Suprapubic skin (tissue), 4 donors: ENCODE data around the gene OLR1. TPM values are rescaled to one million over a fixed set of nuclear protein-coding genes. Genes with fewer than 3 reads are reported as not detected.

Experiments
- DNase-seq, 2 donors: peaks; one replicate each; pipeline ENCODE4 v3.0.0-alpha.2; 2019; ENCODE audit warnings: low spot score in 2 of 2
- H3K27ac ChIP-seq: fragments of 200-600 bp; sonication (generic); one replicate; pipeline ENCODE4 v1.5.1; 2019
- H3K27me3 ChIP-seq: fragments of 200-600 bp; sonication (generic); one replicate; pipeline ENCODE4 v1.5.1; 2019
- H3K36me3 ChIP-seq: fragments of 200-600 bp; sonication (generic); one replicate; pipeline ENCODE4 v1.5.1; 2019
- H3K4me1 ChIP-seq: fragments of 200-600 bp; sonication (generic); one replicate; pipeline ENCODE4 v1.5.1; 2019
- H3K4me3 ChIP-seq: fragments of 200-600 bp; sonication (generic); one replicate; pipeline ENCODE4 v1.5.1; 2019; ENCODE audit warnings: mild to moderate bottlenecking
- H3K9me3 ChIP-seq: fragments of 200-600 bp; sonication (generic); one replicate; pipeline ENCODE4 v1.5.1; 2019
- EP300 ChIP-seq: sonication (generic); formaldehyde crosslinking; IDR thresholded peaks from one replicate; pipeline ENCODE4 v1.6.1; 2017; ENCODE audit warnings: antibody characterized with exemption
- POLR2A ChIP-seq, 2 donors: fragments of 450-650 bp; IDR thresholded peaks; one replicate each; pipeline ENCODE4 v1.6.1; 2017; ENCODE audit warnings: antibody characterized with exemption in 2 of 2, mild to moderate bottlenecking in 2 of 2, moderate library complexity in 2 of 2
- POLR2AphosphoS5 ChIP-seq, 3 donors: sonication (generic); formaldehyde crosslinking; IDR thresholded peaks; one replicate each; pipeline ENCODE4 v1.6.1; 2017; ENCODE audit warnings: antibody characterized with exemption in 3 of 3
- WGBS: methylation state at CpG from one replicate; pipeline ENCODE4 v1.1.5; 2018; 5-methylcytosine and 5-hydroxymethylcytosine counted together
- total RNA-seq, 4 donors: library from RNA; depleted of rRNA; stranded (reverse); fragments of >200 nt; gene quantifications; one replicate each; pipeline ENCODE4 v1.1.0, GENCODE V29; 2016
- TF ChIP-seq, protein P1 (sequence below), 2 donors: fragments of 200-600 bp in 1 of 2; fragments of 450-650 bp in 1 of 2; sonication (generic) in 1 of 2; IDR thresholded peaks; one replicate each; pipeline ENCODE4 v1.5.1; 2016 to 2019; ENCODE audit warnings: antibody characterized with exemption in 2 of 2, mild to moderate bottlenecking in 1 of 2, moderate library complexity in 1 of 2

OLR1 gene
- total RNA-seq, 4 donors from 2014 or later, result not detected

DNA sequence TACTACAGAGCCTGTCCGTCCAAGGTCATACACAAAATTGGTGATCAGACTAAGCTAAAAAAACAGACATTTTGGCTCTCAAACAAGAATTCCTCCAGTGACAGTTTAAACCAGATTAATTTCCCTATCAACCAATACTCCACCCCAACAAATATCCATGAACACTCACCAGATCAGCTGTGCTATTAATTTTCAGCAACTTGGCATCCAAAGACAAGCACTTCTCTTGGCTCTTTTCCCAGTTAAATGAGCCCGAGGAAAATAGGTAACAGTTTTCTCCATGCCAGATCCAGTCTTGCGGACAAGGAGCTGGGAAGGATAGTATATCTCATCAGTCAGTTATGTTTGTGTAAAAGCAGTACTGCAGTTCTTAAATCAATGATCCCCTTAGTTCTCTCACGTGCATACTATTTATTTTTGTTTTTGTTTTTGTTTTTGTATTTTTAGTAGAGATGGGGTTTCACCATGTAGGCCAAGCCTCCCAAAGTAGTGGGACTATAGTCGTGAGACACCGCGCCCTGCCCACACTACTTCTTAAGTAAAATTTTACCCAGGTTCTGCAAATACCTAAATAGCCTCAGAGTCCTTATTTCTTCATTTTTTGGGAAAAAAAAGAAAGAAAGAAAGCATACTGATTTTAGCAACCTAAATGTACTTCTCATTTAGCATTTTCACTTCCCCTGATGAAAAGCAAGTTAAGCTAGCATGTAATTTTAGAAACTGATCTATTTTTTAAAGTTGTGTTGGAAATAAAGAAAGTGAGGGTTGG, 11.1 kb downstream of the OLR1 start:
- DNase-seq, result no peak

DNA sequence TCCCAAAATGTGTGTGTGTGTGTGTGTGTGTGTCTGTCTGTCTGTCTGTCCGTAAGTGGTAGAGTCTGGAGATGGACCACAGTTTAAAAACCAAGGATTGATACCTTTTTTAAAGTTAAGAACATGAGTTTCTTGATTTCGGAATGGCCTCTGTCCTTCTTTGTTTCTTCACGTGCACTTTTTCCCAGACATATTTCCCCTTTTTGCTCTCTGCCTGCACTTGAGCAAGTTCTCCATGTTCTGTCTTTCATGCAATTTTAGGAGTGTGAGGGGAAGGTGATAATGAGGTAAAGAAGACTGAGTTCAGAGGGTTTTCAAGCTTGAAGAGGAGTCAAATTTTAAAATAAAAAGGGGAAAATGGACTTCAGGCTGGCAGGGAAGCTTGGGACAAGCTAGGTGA, 12.7 kb downstream of the OLR1 start:
- no peak overlapping the region for H3K27ac ChIP-seq
- H3K36me3 ChIP-seq, result no peaks in the 10 kb centered on the region
- H3K9me3 ChIP-seq, result no peaks in the 10 kb centered on the region
- no peaks in the 10 kb centered on the region for H3K27me3 ChIP-seq
- TF ChIP-seq, protein P1, sequence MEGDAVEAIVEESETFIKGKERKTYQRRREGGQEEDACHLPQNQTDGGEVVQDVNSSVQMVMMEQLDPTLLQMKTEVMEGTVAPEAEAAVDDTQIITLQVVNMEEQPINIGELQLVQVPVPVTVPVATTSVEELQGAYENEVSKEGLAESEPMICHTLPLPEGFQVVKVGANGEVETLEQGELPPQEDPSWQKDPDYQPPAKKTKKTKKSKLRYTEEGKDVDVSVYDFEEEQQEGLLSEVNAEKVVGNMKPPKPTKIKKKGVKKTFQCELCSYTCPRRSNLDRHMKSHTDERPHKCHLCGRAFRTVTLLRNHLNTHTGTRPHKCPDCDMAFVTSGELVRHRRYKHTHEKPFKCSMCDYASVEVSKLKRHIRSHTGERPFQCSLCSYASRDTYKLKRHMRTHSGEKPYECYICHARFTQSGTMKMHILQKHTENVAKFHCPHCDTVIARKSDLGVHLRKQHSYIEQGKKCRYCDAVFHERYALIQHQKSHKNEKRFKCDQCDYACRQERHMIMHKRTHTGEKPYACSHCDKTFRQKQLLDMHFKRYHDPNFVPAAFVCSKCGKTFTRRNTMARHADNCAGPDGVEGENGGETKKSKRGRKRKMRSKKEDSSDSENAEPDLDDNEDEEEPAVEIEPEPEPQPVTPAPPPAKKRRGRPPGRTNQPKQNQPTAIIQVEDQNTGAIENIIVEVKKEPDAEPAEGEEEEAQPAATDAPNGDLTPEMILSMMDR (IDR thresholded peaks at IDR 0.05), result no peak
- TF ChIP-seq POLR2AphosphoS5 (IDR thresholded peaks at IDR 0.05) (no peak), EP300 (no peak), POLR2A (IDR thresholded peaks at IDR 0.05) (no peak)
- no peak for DNase-seq
- H3K4me1 ChIP-seq, result peaks cover 10% of the 10 kb centered on the region
- 65% methylated on average over 3 of the region's 3 CpGs for WGBS
- no peak overlapping the region for H3K4me3 ChIP-seq

More for the DNA sequence above, 11.1 kb downstream of the OLR1 start:
- Histone ChIP-seq H3K36me3 (no peaks in the 10 kb centered on the region), H3K27me3 (no peaks in the 10 kb centered on the region), H3K4me1 (peaks cover 10% of the 10 kb centered on the region), H3K27ac (no peak overlapping the region), H3K4me3 (no peak overlapping the region), H3K9me3 (no peaks in the 10 kb centered on the region)
- 44% methylated on average over 7 of the region's 7 CpGs for WGBS
- TF ChIP-seq, protein P1 (IDR thresholded peaks at IDR 0.05), result no peak
- TF ChIP-seq POLR2AphosphoS5 (IDR thresholded peaks at IDR 0.05) (no peak), POLR2A (IDR thresholded peaks at IDR 0.05) (no peak), EP300 (no peak)

DNA sequence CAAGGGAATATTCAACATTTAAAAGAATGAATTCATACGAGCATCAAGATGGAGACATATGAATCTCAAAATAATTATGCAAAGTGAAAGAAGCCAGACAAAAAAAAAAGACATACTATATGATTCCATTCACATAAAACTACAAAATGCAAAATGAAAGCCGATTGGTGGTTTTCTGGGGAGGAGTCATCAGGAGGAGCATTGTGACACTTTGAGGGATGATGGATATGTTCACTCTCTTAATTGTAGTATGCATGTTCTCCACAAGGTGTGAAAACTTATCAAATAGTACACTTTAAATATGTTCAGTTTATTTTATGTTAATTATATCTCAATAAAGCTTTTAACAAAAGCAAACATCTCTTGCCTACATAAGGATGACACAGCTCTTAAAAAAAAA, 13.5 kb downstream of the OLR1 start:
- no peaks in the 10 kb centered on the region for H3K27me3 ChIP-seq
- H3K9me3 ChIP-seq, result no peaks in the 10 kb centered on the region
- DNase-seq, result no peak
- H3K4me1 ChIP-seq, result peaks cover 16% of the 10 kb centered on the region
- H3K27ac ChIP-seq, result no peak overlapping the region
- 87% methylated on average over 2 of the region's 2 CpGs for WGBS
- no peaks in the 10 kb centered on the region for H3K36me3 ChIP-seq
- TF ChIP-seq, protein P1 (IDR thresholded peaks at IDR 0.05), result no peak
- no peak for TF ChIP-seq POLR2AphosphoS5 (IDR thresholded peaks at IDR 0.05)
- no peak for TF ChIP-seq EP300
- TF ChIP-seq POLR2A (IDR thresholded peaks at IDR 0.05), result no peak
- no peak overlapping the region for H3K4me3 ChIP-seq

DNA sequence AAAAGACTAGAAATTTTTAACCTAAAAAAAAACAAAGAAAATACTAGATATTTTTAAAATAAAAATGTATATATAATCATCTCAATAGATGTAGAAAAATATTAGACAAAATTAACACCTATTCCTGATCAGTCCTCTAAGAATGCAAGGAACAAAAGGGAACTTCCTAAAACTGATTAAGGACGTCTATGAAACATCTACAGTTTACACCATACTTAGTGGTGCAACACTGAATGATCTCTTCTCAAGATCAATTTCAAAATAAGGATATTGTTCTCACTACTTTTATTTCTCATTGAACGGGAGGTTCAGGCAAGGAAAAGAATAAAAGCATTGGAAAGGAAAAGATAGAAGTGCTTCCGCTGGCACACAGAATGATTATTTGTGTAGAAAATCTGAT, 16.0 kb downstream of the OLR1 start:
- Histone ChIP-seq H3K36me3 (no peaks in the 10 kb centered on the region), H3K9me3 (no peaks in the 10 kb centered on the region), H3K27ac (no peak overlapping the region), H3K4me1 (peaks cover 21% of the 10 kb centered on the region), H3K4me3 (no peak overlapping the region), H3K27me3 (no peaks in the 10 kb centered on the region)
- TF ChIP-seq POLR2AphosphoS5 (IDR thresholded peaks at IDR 0.05) (no peak), POLR2A (IDR thresholded peaks at IDR 0.05) (no peak), EP300 (no peak)
- TF ChIP-seq, protein P1 (IDR thresholded peaks at IDR 0.05), result no peak
- WGBS, result 79% methylated on average over 3 of the region's 3 CpGs
- DNase-seq, result no peak

DNA sequence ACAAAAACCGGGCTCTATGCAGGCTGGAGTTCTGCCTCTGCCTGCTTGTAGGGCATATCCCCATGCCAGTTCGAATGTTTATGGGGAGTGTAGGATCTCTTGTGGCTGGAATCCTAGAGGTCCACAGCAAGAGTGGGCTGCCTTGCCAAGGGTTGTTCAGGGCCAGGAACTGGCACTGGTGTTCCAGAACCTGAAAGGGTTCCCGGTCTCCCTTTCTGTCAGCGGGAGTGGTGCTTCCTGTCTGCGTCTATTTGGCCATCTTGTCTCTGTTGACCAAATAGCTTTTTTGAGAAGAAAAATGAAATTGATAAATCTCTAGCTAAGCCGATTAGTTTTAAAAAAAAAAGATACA, 17.8 kb downstream of the OLR1 start:
- WGBS, result 69% methylated on average over 6 of the region's 6 CpGs
- Histone ChIP-seq H3K27me3 (no peaks in the 10 kb centered on the region), H3K36me3 (no peaks in the 10 kb centered on the region), H3K4me3 (peak overlapping the region; percentile 59), H3K27ac (no peak overlapping the region), H3K4me1 (peaks cover 12% of the 10 kb centered on the region), H3K9me3 (no peaks in the 10 kb centered on the region)
- no peak for DNase-seq
- TF ChIP-seq POLR2AphosphoS5 (IDR thresholded peaks at IDR 0.05) (no peak), POLR2A (IDR thresholded peaks at IDR 0.05) (no peak), EP300 (no peak)
- TF ChIP-seq, protein P1 (IDR thresholded peaks at IDR 0.05), result no peak
